Omental fat pad (tissue), 4 donors: ENCODE data around the gene KRT16. TPM values are rescaled to one million over a fixed set of nuclear protein-coding genes. Genes with fewer than 3 reads are reported as not detected.

Experiments used
- ATAC-seq: fragments of 150-250 bp; one replicate; pipeline ENCODE4 v1.9.1; 2016; ENCODE audit warnings: mild to moderate bottlenecking, moderate library complexity; ENCODE audit not compliant: low FRiP score
- DNase-seq: peaks from one replicate; pipeline ENCODE4 v3.0.0-alpha.2; 2019; ENCODE audit warnings: low spot score
- total RNA-seq, 4 donors: library from RNA; depleted of rRNA; stranded (reverse); fragments of >200 nt; gene quantifications; one replicate each; pipeline ENCODE4 v1.1.0, GENCODE V29; 2016
- TF ChIP-seq, protein P1 (sequence below), 3 donors: fragments of 450-650 bp; IDR thresholded peaks; one replicate each; pipeline ENCODE4 v1.5.1; 2016 to 2017; ENCODE audit warnings: antibody characterized with exemption in 3 of 3, mild to moderate bottlenecking in 3 of 3, moderate library complexity in 2 of 3

Gene KRT16
- total RNA-seq, 4 donors from 2014 or later = 0.84 to 158 (median 7.6) TPM

DNA sequence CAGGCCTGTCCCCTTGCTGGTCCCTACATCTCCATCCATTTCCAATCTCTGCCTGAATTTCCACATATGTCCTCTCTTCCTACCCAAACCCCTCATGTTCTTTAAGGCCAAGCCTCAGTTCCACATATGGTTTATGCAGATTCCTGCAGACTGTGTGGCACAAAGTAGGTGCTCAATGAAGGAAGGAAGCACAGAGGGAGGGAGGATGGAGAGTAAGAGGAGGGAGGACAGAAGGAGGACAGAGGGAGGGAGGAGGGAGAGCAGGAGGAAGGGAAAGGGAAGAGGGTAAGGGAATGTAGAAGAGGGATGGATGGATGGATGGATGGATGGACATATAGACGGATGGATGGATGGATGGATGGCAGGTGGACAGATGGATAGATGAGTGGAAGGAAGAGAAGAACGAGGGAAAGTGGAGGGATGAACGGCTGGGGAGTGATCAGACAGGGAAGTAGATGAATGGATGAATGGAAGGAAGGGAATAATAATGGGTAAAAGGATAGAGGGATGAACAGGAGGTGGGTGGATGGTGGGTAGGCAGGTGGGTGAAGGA is 18.1 kb downstream of the KRT16 start:
- DNase-seq (no peak), ATAC-seq (no peak)
- TF ChIP-seq, protein P1, sequence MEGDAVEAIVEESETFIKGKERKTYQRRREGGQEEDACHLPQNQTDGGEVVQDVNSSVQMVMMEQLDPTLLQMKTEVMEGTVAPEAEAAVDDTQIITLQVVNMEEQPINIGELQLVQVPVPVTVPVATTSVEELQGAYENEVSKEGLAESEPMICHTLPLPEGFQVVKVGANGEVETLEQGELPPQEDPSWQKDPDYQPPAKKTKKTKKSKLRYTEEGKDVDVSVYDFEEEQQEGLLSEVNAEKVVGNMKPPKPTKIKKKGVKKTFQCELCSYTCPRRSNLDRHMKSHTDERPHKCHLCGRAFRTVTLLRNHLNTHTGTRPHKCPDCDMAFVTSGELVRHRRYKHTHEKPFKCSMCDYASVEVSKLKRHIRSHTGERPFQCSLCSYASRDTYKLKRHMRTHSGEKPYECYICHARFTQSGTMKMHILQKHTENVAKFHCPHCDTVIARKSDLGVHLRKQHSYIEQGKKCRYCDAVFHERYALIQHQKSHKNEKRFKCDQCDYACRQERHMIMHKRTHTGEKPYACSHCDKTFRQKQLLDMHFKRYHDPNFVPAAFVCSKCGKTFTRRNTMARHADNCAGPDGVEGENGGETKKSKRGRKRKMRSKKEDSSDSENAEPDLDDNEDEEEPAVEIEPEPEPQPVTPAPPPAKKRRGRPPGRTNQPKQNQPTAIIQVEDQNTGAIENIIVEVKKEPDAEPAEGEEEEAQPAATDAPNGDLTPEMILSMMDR (IDR thresholded peaks at IDR 0.05) = no peak

DNA sequence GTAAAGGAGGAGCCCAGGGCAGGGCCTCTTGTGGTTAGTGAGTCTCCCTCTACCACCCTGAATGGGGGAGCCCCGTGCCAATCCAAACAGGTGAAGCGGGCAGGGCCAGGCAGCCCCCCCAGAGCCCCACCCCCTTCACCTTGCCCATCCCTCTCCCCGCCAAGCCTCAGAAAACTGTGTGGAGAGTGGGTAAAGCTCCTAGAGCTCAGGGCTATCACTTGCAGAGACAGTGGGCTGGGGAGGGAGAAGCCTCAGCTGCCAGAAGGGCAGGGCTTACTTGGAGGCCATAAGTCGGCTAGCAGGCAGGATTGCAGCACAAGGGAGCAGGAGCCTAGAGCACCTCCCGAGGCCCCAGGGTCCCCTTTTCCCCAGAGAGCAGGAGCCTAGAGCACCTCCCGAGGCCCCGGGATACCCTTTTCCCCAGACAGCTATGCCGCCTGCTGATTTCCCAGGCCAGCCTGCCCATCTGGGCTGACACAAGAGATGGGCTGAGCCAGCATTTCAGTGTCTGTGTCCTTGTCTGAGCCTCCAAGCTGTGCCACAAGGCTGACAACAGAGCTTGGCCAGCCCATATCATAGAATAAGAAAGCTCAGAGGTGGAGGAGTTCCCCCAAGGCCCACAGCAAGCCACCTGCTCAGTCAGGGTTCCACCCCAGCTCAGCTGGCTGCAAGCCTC is 19.1 kb downstream of the KRT16 start:
- ATAC-seq (no peak), DNase-seq (no peak)
- TF ChIP-seq, protein P1 (IDR thresholded peaks at IDR 0.05) = no peak

DNA sequence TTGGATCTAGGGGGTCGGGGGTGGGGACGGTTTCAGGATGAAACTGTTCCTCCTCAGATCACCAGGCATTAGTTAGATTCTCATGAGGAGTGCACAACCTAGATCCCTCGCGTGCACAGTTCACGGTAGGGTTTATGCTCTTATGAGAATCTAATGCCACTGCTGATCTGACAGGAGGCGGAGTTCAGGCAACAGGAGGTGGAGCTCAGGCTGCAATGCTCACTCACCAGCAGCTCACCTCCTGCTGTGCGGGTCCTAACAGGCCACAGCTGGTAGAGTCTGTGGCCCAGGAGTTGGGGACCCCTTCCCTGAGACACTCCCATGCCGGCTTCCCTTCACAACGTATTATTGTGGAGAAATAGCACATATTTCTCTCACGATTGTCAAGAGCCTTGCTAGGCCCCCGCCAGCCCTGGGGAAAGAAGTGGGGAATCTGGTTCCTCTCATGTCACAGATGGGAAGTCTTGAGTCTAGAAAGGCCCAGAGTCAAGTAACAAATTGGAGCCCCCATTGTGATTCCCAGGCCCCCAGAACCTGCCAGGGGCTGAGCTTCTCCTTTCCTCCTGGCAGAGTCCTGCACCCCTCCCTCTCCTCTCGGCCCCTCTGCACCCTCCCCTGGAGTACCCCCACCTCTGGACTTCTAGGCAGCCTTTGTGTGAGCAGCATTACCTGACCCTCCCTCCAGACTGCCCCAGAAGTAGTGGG is 19.8 kb downstream of the KRT16 start:
- TF ChIP-seq, protein P1 (IDR thresholded peaks at IDR 0.05) = no peak
- no peak for DNase-seq
- ATAC-seq = no peak

DNA sequence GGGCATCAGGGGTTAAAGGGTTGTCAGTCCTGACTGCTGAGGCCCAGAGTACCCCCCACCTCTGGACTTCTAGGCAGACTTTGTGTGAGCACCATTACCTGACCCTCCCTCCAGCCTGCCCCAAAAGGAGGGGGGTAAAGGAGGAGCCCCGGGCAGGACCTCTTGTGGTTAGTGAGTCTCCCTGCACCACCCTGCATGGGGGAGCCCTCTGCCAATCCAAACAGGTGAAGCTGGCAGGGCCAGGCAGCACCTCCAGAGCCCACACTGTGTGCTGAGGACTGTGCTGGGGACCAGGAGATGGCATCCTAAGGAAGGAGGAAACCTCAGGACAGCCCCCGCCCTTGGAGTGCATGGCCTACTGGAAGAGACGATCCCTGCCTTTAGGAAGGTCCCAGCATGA is 23.3 kb downstream of the KRT16 start:
- no peak for DNase-seq
- TF ChIP-seq, protein P1 (IDR thresholded peaks at IDR 0.05) = no peak
- no peak for ATAC-seq

DNA sequence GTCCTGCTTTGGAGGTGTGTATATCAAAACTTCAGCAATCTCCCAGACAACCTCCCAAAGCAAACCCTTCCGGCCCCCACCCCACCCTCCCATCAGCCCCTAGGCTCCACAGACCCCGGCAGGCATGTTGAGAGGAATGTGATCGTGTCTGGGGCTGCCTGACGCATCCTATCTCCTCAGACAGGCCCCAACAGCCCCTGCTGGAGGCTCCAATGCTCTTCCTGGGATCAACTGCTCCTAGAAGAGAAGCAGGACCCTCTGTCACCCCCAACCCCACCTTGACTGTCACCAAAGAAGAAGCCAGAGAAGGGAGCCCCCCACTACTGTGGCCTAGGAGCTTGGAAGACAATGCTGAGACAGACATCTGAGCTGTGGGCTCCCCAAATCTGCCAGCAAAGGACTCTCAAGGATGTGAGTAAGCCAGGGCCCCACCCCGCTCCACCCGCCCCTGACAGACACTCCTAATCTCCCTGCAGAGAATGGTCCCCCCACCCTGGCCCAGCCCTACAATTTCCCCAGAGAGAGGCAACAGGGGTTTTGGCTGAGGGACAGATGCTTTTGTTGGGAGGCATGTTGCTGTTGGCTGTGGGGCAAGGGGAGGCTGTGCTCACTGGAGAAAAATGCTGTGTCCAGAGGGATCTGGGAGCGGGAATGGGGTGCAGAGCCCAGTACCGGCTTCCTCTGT is 24.3 kb downstream of the KRT16 start:
- DNase-seq (no peak), ATAC-seq (no peak)
- TF ChIP-seq, protein P1 (IDR thresholded peaks at IDR 0.05) = no peak

DNA sequence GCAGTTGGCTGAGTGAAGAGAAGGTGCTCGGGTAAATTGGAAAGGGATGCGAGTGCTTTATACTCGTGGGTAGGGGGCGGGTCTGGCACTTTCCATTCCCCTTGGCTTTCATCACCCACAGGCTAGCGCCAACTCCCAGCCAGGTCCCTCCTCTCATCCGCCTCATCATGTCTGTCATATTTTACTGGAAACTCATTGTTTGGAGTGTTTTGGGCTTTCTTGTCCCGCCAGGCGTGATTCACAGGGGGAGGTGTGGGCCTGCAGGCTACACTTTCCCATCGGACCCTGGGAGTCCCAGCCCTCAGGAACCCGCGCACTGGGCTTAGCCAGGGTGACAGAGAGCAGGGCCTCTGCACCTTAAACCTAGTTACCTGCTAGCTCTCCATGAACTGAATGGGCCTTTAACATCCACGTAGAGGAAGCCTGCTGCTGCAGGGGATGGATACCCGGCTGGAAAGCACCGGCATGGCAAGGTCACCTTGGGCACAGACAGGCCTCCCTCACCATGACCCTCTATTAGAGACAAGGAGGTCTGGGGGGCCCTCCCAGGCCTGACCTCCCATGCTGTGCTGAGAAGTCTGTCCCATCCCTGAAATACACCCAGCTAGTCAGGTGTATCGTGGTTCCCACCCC is 25.6 kb downstream of the KRT16 start, which contains the start of gene KRT14:
KRT14 (minus strand) TSS at position 33 of the 633 bp plus-strand sequence. CDS start 61 bp downstream, outside the sequence.
- no peak for ATAC-seq
- DNase-seq = no peak
- TF ChIP-seq, protein P1 (IDR thresholded peaks at IDR 0.05) = no peak
